ENCODE results near the gene PER3. TPM values are rescaled to one million over a fixed set of nuclear protein-coding genes. Genes with fewer than 3 reads are reported as not detected.

Gene PER3
- total and polyA plus RNA-seq, 7 experiments from 2014 or later: 2.2 to 10.4 (median 4.6) TPM

DNA sequence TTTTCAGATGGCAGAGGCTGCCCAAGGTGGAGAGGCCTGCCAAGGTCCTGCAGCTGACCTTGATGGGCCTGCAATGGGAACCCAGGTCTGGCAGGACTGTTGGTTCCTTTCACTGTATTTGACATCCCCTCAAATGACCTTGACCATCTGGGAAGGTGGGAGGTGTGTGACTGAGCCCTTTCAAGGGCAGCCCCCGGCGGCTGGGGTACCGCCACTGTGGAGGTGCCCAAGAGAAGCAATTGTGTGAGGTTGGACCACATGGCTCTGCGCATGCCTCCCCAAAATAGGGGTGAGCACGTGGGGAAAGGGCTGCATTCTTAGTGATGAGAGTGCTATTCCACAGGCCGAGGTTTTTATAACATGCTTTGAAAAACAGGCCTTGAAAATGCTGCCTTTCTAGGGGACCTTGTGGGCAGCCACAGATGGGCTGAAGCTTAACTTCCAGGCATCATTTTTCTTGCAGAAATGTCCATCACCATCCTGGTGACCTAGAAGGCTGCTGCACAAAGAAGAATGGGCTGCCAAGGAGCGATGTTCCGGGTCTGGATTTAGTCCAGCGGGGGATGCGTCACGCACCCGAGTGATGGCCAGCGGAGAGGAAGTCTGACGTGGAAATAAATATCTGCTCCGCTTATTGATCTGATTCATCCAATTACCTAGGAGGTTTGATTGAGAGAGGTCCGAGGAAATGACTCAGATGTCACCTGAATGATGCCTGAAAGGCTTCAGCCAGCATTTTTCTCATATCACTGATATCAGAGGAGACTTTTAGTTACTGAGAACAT is 85.2 kb downstream of the PER3 start:
- no peak overlapping the region for H3K27ac ChIP-seq (ENCODE audit: low read depth, low read length)
- Mint-ChIP-seq H3K27me3 (peaks cover 0 to 3% (median 0%) of the 10 kb centered on the region in 5 donors), H3K4me3 (no peak overlapping the region), H3K9me3 (peaks cover 0 to 2% (median 0%) of the 10 kb centered on the region in 11 donors), H3K36me3 (no peaks in the 10 kb centered on the region), H3K4me1 (peaks cover 0 to 3% (median 0%) of the 10 kb centered on the region in 7 donors), H3K27ac (no peak overlapping the region)
- H3K4me3 ChIP-seq (ENCODE audit: low read length): no peak overlapping the region
- CTCF ChIA-PET: no interaction called here
- intact Hi-C loops (cut with micrococcal nuclease): no loop called here
- H3K9me3 ChIP-seq (ENCODE audit: control insufficient read depth in 2 of 3, low read length in 3 of 3): no peaks in the 10 kb centered on the region
- DNase-seq (no peak), ATAC-seq (no peak)
- no peaks in the 10 kb centered on the region for H3K4me1 ChIP-seq (ENCODE audit: control insufficient read depth in 2 of 2, insufficient read depth in 2 of 2, low read length in 2 of 2)
- H3K27me3 ChIP-seq (ENCODE audit: control insufficient read depth in 2 of 2, insufficient read depth in 2 of 2, low read length in 2 of 2): no peaks in the 10 kb centered on the region
- POLR2A ChIA-PET: no interaction called here
- no peaks in the 10 kb centered on the region for H3K36me3 ChIP-seq (ENCODE audit: control insufficient read depth in 2 of 3, insufficient read depth in 3 of 3, low read length in 3 of 3)

DNA sequence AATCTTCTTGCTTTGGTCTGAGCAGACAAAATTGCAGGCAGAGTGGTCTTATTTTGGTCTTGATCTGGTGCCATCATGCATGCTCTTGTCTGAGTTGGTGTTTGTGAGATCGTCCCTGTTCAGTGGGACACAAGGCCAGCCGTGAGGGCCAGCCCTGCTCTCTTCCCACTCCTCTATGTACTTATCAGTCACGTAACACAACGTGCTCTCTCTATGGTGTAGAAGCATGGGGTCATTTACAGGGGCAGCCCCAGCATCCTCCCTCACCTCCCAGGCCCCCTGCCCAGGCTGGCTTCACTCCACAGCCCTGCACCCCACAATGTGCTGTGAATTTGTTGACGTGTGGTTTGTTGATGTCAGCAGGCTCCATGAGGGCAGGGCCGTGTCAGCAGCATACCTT is 87.0 kb downstream of the PER3 start:
- no peaks in the 10 kb centered on the region for H3K4me1 ChIP-seq (ENCODE audit: control insufficient read depth in 2 of 2, insufficient read depth in 2 of 2, low read length in 2 of 2)
- H3K27me3 Mint-ChIP-seq: peaks cover 0 to 4% (median 0%) of the 10 kb centered on the region in 5 donors
- peaks cover 0 to 2% (median 0%) of the 10 kb centered on the region in 11 donors for H3K9me3 Mint-ChIP-seq
- H3K27ac ChIP-seq (ENCODE audit: low read depth, low read length): no peak overlapping the region
- no peak overlapping the region for H3K4me3 Mint-ChIP-seq
- H3K4me1 Mint-ChIP-seq: peaks cover 0 to 3% (median 0%) of the 10 kb centered on the region in 7 donors
- intact Hi-C loops (cut with micrococcal nuclease): no loop called here
- H3K36me3 Mint-ChIP-seq: no peaks in the 10 kb centered on the region
- no peak overlapping the region for H3K4me3 ChIP-seq (ENCODE audit: low read length)
- H3K9me3 ChIP-seq (ENCODE audit: control insufficient read depth in 2 of 3, low read length in 3 of 3): no peaks in the 10 kb centered on the region
- H3K27ac Mint-ChIP-seq: no peak overlapping the region
- ATAC-seq (no peak), DNase-seq (no peak)
- CTCF ChIA-PET: no interaction called here
- POLR2A ChIA-PET: no interaction called here
- no peaks in the 10 kb centered on the region for H3K36me3 ChIP-seq (ENCODE audit: control insufficient read depth in 2 of 3, insufficient read depth in 3 of 3, low read length in 3 of 3)
- no peaks in the 10 kb centered on the region for H3K27me3 ChIP-seq (ENCODE audit: control insufficient read depth in 2 of 2, insufficient read depth in 2 of 2, low read length in 2 of 2)

DNA sequence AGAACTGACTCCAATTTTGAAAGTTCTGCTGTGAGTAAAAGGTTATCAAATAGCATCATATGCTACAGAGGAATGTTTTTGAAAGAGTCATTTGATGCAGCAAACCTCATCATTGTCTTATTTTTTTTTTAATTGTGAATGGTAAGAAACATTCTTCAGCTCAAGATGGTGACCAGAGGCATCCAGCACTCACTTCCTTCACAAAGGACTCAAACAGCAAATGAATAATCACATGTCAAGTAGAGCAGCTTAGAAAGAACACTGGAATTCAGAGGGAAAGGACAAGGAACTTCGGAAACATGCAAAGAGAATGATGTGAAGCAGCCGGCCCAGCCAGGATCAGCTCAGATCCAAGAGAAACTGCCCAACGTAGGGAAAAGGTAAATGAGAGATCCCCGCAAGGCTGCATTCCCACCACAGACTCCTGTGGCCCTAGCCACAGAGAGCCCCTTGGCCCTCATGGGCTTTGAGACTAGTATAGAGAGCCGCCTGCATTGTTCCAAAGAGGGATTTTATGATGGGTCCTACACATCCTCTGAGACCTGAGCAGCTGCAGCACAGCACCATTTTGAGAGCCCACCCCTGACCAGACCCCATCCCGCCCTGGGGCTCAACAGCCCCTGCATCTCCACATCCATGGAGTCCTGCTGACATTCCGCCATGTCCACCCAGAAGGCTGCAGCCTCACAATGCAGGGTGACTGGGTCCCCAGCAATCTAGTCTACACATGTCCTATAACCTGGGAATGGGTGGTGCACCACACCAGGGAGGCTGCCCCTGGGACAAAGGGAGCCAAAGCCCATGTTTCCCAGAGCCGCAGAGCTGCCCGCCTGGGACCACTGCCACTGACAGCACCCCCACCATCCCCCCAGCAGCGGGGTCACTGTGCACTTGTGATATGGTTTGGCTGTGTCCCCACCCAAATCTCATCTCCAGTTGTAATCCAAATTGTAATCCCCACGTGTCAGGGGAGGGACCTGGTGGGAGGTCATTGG is 90.0 kb downstream of the PER3 start:
- peaks cover 0 to 5% (median 3%) of the 10 kb centered on the region in 5 donors for H3K36me3 Mint-ChIP-seq
- no peak overlapping the region for H3K4me3 Mint-ChIP-seq
- H3K27ac Mint-ChIP-seq: no peak overlapping the region
- no peak for ATAC-seq
- POLR2A ChIA-PET: no interaction called here
- peaks cover 4 to 15% (median 5%) of the 10 kb centered on the region in 5 donors for H3K27me3 Mint-ChIP-seq
- Histone ChIP-seq H3K27ac (ENCODE audit: low read depth, low read length) (no peak overlapping the region), H3K4me1 (ENCODE audit: control insufficient read depth in 2 of 2, insufficient read depth in 2 of 2, low read length in 2 of 2) (no peaks in the 10 kb centered on the region), H3K27me3 (ENCODE audit: control insufficient read depth in 2 of 2, insufficient read depth in 2 of 2, low read length in 2 of 2) (no peaks in the 10 kb centered on the region), H3K9me3 (ENCODE audit: control insufficient read depth in 2 of 3, low read length in 3 of 3) (no peaks in the 10 kb centered on the region), H3K4me3 (ENCODE audit: low read length) (no peak overlapping the region), H3K36me3 (ENCODE audit: control insufficient read depth in 2 of 3, insufficient read depth in 3 of 3, low read length in 3 of 3) (no peaks in the 10 kb centered on the region)
- H3K4me1 Mint-ChIP-seq: peaks cover 0 to 5% (median 0%) of the 10 kb centered on the region in 7 donors
- no peak for DNase-seq
- H3K9me3 Mint-ChIP-seq: peaks cover 0 to 28% (median 13%) of the 10 kb centered on the region in 11 donors
- intact Hi-C loops (cut with micrococcal nuclease): no loop called here
- CTCF ChIA-PET: no interaction called here

DNA sequence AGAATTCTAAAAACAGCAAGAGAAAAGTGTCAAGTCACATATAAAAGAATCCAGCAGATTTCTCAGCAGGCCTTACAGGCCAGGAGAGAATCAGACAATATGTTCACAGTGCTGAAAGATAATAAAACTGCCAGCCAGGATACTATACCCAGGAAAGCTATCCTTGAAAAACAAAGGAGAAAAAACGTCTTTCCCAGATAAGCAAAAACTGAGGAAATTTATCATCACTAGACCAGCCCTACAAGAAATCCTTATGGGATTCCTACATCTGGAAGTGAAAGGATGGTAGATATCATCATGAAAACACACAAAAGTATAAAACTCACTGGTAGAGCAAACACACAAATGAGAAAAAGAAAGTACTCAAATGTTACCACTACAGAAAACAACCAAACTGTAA is 93.9 kb downstream of the PER3 start:
- peaks cover 0 to 29% (median 12%) of the 10 kb centered on the region in 11 donors for H3K9me3 Mint-ChIP-seq
- Histone ChIP-seq H3K4me3 (ENCODE audit: low read length) (no peak overlapping the region), H3K27me3 (ENCODE audit: control insufficient read depth in 2 of 2, insufficient read depth in 2 of 2, low read length in 2 of 2) (no peaks in the 10 kb centered on the region), H3K4me1 (ENCODE audit: control insufficient read depth in 2 of 2, insufficient read depth in 2 of 2, low read length in 2 of 2) (no peaks in the 10 kb centered on the region), H3K36me3 (ENCODE audit: control insufficient read depth in 2 of 3, insufficient read depth in 3 of 3, low read length in 3 of 3) (no peaks in the 10 kb centered on the region), H3K9me3 (ENCODE audit: control insufficient read depth in 2 of 3, low read length in 3 of 3) (no peaks in the 10 kb centered on the region), H3K27ac (ENCODE audit: low read depth, low read length) (no peak overlapping the region)
- no peak overlapping the region for H3K4me3 Mint-ChIP-seq
- peaks cover 0 to 5% (median 3%) of the 10 kb centered on the region in 5 donors for H3K36me3 Mint-ChIP-seq
- no peak overlapping the region for H3K27ac Mint-ChIP-seq
- POLR2A ChIA-PET: no interaction called here
- peaks cover 4 to 15% (median 8%) of the 10 kb centered on the region in 5 donors for H3K27me3 Mint-ChIP-seq
- peaks cover 0 to 5% (median 0%) of the 10 kb centered on the region in 7 donors for H3K4me1 Mint-ChIP-seq
- intact Hi-C loops (cut with micrococcal nuclease): no loop called here
- no peak for DNase-seq
- no peak for ATAC-seq
- CTCF ChIA-PET: interaction anchor here (0.6 kb wide), 2 partner anchors 128 to 1020 kb away, joined by 3 to 8 read pairs; no protein-coding TSS in a partner anchor

DNA sequence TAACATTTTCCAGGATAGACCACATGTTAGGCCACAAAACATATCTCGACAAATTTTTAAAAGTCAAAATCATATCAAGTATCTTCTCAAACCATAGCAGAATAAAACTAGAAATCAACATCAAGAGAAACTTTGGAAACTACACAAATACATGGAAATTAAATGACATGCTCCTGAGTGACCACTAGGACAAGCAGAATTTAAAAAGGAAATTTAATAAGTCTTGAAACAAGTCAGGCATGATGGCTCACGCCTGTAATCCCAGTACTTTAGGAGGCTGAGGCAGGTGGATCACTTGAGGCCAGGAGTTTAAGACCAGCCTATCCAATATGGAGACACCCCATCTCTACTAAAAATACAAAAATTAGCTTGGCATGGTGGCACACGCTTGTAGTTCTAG is 95.1 kb downstream of the PER3 start:
- Histone ChIP-seq H3K4me3 (ENCODE audit: low read length) (no peak overlapping the region), H3K36me3 (ENCODE audit: control insufficient read depth in 2 of 3, insufficient read depth in 3 of 3, low read length in 3 of 3) (no peaks in the 10 kb centered on the region), H3K9me3 (ENCODE audit: control insufficient read depth in 2 of 3, low read length in 3 of 3) (no peaks in the 10 kb centered on the region), H3K27ac (ENCODE audit: low read depth, low read length) (no peak overlapping the region), H3K27me3 (ENCODE audit: control insufficient read depth in 2 of 2, insufficient read depth in 2 of 2, low read length in 2 of 2) (no peaks in the 10 kb centered on the region), H3K4me1 (ENCODE audit: control insufficient read depth in 2 of 2, insufficient read depth in 2 of 2, low read length in 2 of 2) (no peaks in the 10 kb centered on the region)
- POLR2A ChIA-PET: no interaction called here
- no peak overlapping the region for H3K27ac Mint-ChIP-seq
- H3K4me3 Mint-ChIP-seq: no peak overlapping the region
- peaks cover 0 to 4% (median 0%) of the 10 kb centered on the region in 7 donors for H3K4me1 Mint-ChIP-seq
- ATAC-seq (no peak), DNase-seq (no peak)
- peaks cover 0 to 29% (median 12%) of the 10 kb centered on the region in 11 donors for H3K9me3 Mint-ChIP-seq
- H3K27me3 Mint-ChIP-seq: peaks cover 4 to 15% (median 10%) of the 10 kb centered on the region in 5 donors
- intact Hi-C loops (cut with micrococcal nuclease): no loop called here
- CTCF ChIA-PET: no interaction called here
- H3K36me3 Mint-ChIP-seq: peaks cover 0 to 5% (median 3%) of the 10 kb centered on the region in 5 donors

DNA sequence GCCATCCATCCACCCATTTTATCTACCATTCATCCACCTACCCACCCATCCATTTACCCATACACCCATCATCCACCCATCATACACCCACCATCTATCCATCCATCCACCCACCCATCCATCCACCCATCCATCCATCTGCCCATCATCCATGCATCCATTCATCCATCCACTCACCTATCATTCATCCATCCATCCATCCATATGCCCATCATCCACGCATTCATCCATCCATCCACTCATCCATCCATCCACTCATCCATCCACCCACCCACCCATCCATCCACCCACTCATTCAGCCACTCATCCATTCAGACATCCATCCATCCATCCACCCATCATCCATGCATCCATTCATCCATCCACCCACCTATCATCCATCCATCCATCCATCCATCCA is 100.7 kb downstream of the PER3 start:
- Histone ChIP-seq H3K4me1 (ENCODE audit: control insufficient read depth in 2 of 2, insufficient read depth in 2 of 2, low read length in 2 of 2) (no peaks in the 10 kb centered on the region), H3K27me3 (ENCODE audit: control insufficient read depth in 2 of 2, insufficient read depth in 2 of 2, low read length in 2 of 2) (peaks cover 3 to 10% of the 10 kb centered on the region in 2 donors), H3K9me3 (ENCODE audit: control insufficient read depth in 2 of 3, low read length in 3 of 3) (no peaks in the 10 kb centered on the region), H3K27ac (ENCODE audit: low read depth, low read length) (no peak overlapping the region), H3K36me3 (ENCODE audit: control insufficient read depth in 2 of 3, insufficient read depth in 3 of 3, low read length in 3 of 3) (no peaks in the 10 kb centered on the region), H3K4me3 (ENCODE audit: low read length) (no peak overlapping the region)
- Mint-ChIP-seq H3K27ac (no peak overlapping the region), H3K4me1 (peaks cover 0 to 4% (median 0%) of the 10 kb centered on the region in 7 donors), H3K36me3 (no peaks in the 10 kb centered on the region), H3K27me3 (peaks cover 6 to 37% (median 25%) of the 10 kb centered on the region in 5 donors), H3K4me3 (no peak overlapping the region), H3K9me3 (peaks cover 0 to 6% (median 0%) of the 10 kb centered on the region in 11 donors)
- ChIA-PET POLR2A (interaction anchor here (0.6 kb wide), 1 partner anchor 24 kb away, joined by 5 read pairs; no protein-coding TSS in a partner anchor), CTCF (no interaction called here)
- no peak for DNase-seq
- no peak for ATAC-seq
- intact Hi-C loops (cut with micrococcal nuclease): no loop called here
